Esophagus muscularis mucosa (tissue), 4 donors: ENCODE measurements around the gene CEP290. TPM values are rescaled to one million over a fixed set of nuclear protein-coding genes. Genes with fewer than 3 reads are reported as not detected.
"Not testable (repeated sequence)": the region's sequence is repeated elsewhere in the genome, so short reads cannot be mapped to it uniquely, and the experiment has no call there.

Experiments used
- DNase-seq: peaks from one replicate; pipeline ENCODE4 v3.0.0-alpha.2; 2017; ENCODE audit errors: extremely low spot score
- H3K27ac ChIP-seq, 4 donors: fragments of 200-600 bp; sonication (generic); replicated peaks in 1 of 4; 1 replicate in 3 of 4; 2 replicates in 1 of 4; pipeline ENCODE4 v1.5.1; 2016 to 2019; ENCODE audit warnings: mild to moderate bottlenecking in 1 of 4
- H3K27me3 ChIP-seq, 4 donors: fragments of 200-600 bp; sonication (generic); one replicate each; pipeline versions ENCODE4 v1.5.1 to v1.6.0; 2016 to 2019
- H3K36me3 ChIP-seq, 4 donors: fragments of 200-600 bp; sonication (generic); one replicate each; pipeline ENCODE4 v1.5.1; 2016 to 2019
- H3K4me1 ChIP-seq, 4 donors: fragments of 200-600 bp; sonication (generic); one replicate each; pipeline ENCODE4 v1.5.1; 2016 to 2019
- H3K4me3 ChIP-seq, 4 donors: fragments of 200-600 bp; sonication (generic); 1 replicate in 2 of 4; 2 replicates in 2 of 4; pipeline ENCODE4 v1.5.1; 2016 to 2019; ENCODE audit warnings: mild to moderate bottlenecking in 4 of 4, moderate library complexity in 1 of 4
- H3K9me3 ChIP-seq, 4 donors: fragments of 200-600 bp; sonication (generic); 1 replicate in 3 of 4; 2 replicates in 1 of 4; pipeline ENCODE4 v1.5.1; 2016 to 2019
- EP300 ChIP-seq: sonication (generic); formaldehyde crosslinking; IDR thresholded peaks from one replicate; pipeline ENCODE4 v1.6.1; 2017; ENCODE audit warnings: antibody characterized with exemption
- POLR2A ChIP-seq: fragments of 450-650 bp; IDR thresholded peaks from one replicate; pipeline ENCODE4 v1.6.1; 2017; ENCODE audit warnings: antibody characterized with exemption, moderate library complexity, mild to moderate bottlenecking, low read depth
- POLR2AphosphoS5 ChIP-seq, 2 donors: sonication (generic); formaldehyde crosslinking; IDR thresholded peaks; one replicate each; pipeline ENCODE4 v1.6.1; 2017; ENCODE audit warnings: antibody characterized with exemption in 2 of 2
- WGBS: methylation state at CpG from one replicate; pipeline ENCODE4 v1.1.5; 2018; 5-methylcytosine and 5-hydroxymethylcytosine counted together
- intact Hi-C: fragments of 100-400 bp; cut with DNase I; formaldehyde crosslinking; loops from one replicate; pipeline ENCODE4 v1.15.1; 2023
- total RNA-seq, 4 donors: library from RNA; depleted of rRNA; stranded (reverse); fragments of >200 nt; gene quantifications; one replicate each; pipeline versions ENCODE4 v1.1.0 to v1.2.1, GENCODE V29; 2016
- TF ChIP-seq, protein P1 (sequence below), 3 experiments: fragments of 200-600 bp in 2 of 3; fragments of 450-650 bp in 1 of 3; sonication (generic) in 2 of 3; IDR thresholded peaks; one replicate each; pipeline ENCODE4 v1.5.1; 2017 to 2019; ENCODE audit warnings: antibody characterized with exemption in 3 of 3, mild to moderate bottlenecking in 2 of 3, moderate library complexity in 1 of 3

CEP290 gene
- total RNA-seq, 4 donors from 2014 or later: 8.1 to 18.1 (median 13.6) TPM

DNA sequence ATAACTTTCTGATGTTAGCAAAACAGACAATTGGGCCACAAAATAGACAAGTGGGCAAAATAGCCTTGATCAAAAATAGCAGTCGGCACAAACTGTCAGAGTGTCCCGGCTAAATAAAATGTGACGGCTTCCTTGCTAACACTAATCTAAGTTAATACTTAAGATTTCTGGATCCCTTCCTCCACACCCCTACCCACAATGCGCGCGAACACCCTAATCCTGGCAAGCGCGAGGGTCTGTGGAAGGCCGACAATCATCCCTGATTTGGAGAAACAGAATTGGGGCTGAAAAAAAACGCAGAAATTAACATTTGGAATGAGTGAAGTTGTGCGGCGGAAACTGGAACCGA is 489 bp downstream of the CEP290 start:
- intact Hi-C loops: loop anchor here (5.0 kb wide), 1 partner anchor 1566 kb away; the partner anchor contains the start of gene ATP2B1
- no peak for TF ChIP-seq POLR2A
- TF ChIP-seq EP300: no peak
- TF ChIP-seq, protein P1, sequence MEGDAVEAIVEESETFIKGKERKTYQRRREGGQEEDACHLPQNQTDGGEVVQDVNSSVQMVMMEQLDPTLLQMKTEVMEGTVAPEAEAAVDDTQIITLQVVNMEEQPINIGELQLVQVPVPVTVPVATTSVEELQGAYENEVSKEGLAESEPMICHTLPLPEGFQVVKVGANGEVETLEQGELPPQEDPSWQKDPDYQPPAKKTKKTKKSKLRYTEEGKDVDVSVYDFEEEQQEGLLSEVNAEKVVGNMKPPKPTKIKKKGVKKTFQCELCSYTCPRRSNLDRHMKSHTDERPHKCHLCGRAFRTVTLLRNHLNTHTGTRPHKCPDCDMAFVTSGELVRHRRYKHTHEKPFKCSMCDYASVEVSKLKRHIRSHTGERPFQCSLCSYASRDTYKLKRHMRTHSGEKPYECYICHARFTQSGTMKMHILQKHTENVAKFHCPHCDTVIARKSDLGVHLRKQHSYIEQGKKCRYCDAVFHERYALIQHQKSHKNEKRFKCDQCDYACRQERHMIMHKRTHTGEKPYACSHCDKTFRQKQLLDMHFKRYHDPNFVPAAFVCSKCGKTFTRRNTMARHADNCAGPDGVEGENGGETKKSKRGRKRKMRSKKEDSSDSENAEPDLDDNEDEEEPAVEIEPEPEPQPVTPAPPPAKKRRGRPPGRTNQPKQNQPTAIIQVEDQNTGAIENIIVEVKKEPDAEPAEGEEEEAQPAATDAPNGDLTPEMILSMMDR (IDR thresholded peaks at IDR 0.05): no peak
- TF ChIP-seq POLR2AphosphoS5 (IDR thresholded peaks at IDR 0.05): no peak
- peaks cover 4 to 37% (median 31%) of the 10 kb centered on the region in 4 donors for H3K4me1 ChIP-seq
- peak overlapping the region; percentile 79 to 85 (median 80) for H3K27ac ChIP-seq
- H3K27me3 ChIP-seq: no peaks in the 10 kb centered on the region
- no peaks in the 10 kb centered on the region for H3K9me3 ChIP-seq
- WGBS: 9% methylated on average over 13 of the region's 13 CpGs
- peak overlapping the region; percentile 80 to 86 (median 84) for H3K4me3 ChIP-seq
- H3K36me3 ChIP-seq: peaks cover 0 to 14% (median 3%) of the 10 kb centered on the region in 4 donors
- DNase-seq: no peak

DNA sequence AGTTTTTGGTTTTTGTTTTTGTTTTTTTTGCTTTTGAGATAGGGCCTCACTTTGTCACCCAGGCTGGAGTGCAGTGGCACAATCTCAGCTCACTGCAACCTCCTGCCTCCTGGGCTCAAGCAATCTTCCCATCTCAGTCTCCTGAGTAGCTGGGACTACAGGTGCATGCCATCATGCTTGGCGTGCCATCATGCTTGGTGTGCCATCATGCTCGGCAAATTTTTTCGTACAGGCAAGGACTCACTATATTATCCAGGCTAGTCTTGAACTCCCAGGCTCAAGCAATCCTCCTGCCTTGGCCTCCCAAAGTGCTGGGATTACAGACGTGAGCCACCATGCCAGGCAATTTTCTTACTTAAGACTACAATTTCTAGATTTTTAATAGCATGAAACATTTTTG is 2.2 kb downstream of the CEP290 start:
- Histone ChIP-seq H3K36me3 (peaks cover 0 to 25% (median 3%) of the 10 kb centered on the region in 4 donors), H3K4me1 (peaks cover 4 to 29% (median 27%) of the 10 kb centered on the region in 4 donors)
- intact Hi-C loops: loop anchor here (5.0 kb wide), 1 partner anchor 1568 kb away; the partner anchor contains the start of gene ATP2B1
- WGBS: 91% methylated on average over 4 of the region's 4 CpGs
- H3K27ac ChIP-seq, H3K27me3 ChIP-seq, DNase-seq, H3K4me3 ChIP-seq, H3K9me3 ChIP-seq: not testable (repeated sequence)

DNA sequence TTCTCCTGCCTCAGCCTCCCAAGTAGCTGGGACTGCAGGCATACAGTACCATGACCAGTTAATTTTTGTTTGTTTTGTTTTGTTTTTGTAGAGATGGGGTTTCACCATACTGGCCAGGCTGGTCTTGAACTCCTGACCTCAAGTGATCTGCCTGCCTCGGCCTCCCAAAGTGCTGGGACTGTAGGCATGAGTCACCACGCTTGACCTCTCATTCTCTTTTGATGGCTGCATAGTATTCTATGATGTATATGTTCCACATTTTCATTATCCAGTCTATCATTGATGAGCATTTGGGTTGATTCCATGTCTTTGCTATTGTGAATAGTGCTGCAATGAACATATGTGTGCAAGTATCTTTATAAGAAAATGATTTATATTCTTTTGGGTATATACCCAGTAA is 8.7 kb downstream of the CEP290 start:
- H3K36me3 ChIP-seq: peaks cover under 1 to 35% (median 10%) of the 10 kb centered on the region in 4 donors
- DNase-seq, intact Hi-C loops, H3K4me3 ChIP-seq, H3K9me3 ChIP-seq, H3K4me1 ChIP-seq, H3K27me3 ChIP-seq, H3K27ac ChIP-seq: not testable (repeated sequence)
- WGBS: 95% methylated on average over 2 of the region's 2 CpGs

DNA sequence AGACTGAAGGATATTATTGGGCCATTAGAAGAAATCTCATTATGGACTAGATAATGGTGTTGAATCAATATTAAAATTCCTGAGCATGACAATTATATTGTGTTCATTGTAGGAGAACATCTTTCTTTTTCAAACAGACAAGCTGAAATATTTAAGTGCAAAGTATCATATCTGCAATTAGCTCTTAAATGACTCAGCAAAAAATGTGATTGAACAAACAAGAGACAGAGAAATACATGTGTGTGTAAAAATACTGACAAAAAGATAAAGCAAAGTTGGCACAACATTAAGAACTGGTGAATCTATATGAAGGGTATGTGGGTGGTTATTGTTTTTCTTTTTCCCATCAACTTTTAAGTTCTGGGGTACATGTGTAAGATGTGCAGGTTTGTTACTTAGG is 9.5 kb downstream of the CEP290 start:
- peaks cover 6 to 35% (median 17%) of the 10 kb centered on the region in 4 donors for H3K36me3 ChIP-seq
- no peak for TF ChIP-seq EP300
- TF ChIP-seq POLR2A: no peak
- TF ChIP-seq, protein P1 (IDR thresholded peaks at IDR 0.05): no peak
- no peak for TF ChIP-seq POLR2AphosphoS5 (IDR thresholded peaks at IDR 0.05)
- intact Hi-C loops: no loop called here

DNA sequence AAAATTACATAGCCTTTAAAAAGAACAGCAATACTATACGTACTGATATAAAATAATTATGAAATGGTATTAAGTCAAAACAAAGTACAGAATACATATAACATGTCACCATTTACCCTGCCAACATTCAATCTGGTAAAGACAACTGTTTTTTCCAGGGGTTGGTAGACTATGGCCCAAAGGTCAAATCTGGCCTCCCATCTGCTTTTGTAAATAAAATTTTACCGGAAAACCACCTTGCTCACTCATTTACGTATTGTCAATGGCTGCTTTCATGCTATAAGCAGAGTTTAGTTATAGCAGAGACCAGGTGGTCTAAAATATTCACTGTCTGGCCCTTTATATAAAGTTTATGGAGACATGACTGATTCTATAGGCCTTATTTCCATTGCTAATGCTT is 14.0 kb downstream of the CEP290 start:
- WGBS: 97% methylated on average over 3 of the region's 3 CpGs

More for the DNA sequence above, 9.5 kb downstream of the CEP290 start:
- H3K4me3 ChIP-seq: no peak overlapping the region
- no peak overlapping the region for H3K27ac ChIP-seq
- no peaks in the 10 kb centered on the region for H3K4me1 ChIP-seq
- no peaks in the 10 kb centered on the region for H3K27me3 ChIP-seq
- no peak for DNase-seq
- no peaks in the 10 kb centered on the region for H3K9me3 ChIP-seq

More for the DNA sequence above, 14.0 kb downstream of the CEP290 start:
- Histone ChIP-seq H3K27me3 (no peaks in the 10 kb centered on the region), H3K4me1 (no peaks in the 10 kb centered on the region), H3K27ac (no peak overlapping the region), H3K36me3 (peaks cover 9 to 50% (median 28%) of the 10 kb centered on the region in 4 donors), H3K4me3 (no peak overlapping the region), H3K9me3 (no peaks in the 10 kb centered on the region)
- TF ChIP-seq EP300: no peak
- TF ChIP-seq, protein P1 (IDR thresholded peaks at IDR 0.05): no peak
- TF ChIP-seq POLR2AphosphoS5 (IDR thresholded peaks at IDR 0.05): no peak
- no peak for TF ChIP-seq POLR2A
- DNase-seq: no peak
- intact Hi-C loops: no loop called here
